Uterus (tissue), 2 donors: Measurements from ENCODE around the gene MCTP2.

Source experiments
- CTCF ChIP-seq, 4 experiments: fragments of 200-600 bp in 2 of 4; fragments of 450-650 bp in 2 of 4; sonication (generic) in 2 of 4; IDR thresholded peaks; one replicate each; pipeline ENCODE4 v1.5.1; 2016 to 2019; ENCODE audit warnings: antibody characterized with exemption in 4 of 4, mild to moderate bottlenecking in 2 of 4, moderate library complexity in 1 of 4
- POLR2A ChIP-seq, 2 donors: fragments of 450-650 bp; IDR thresholded peaks; one replicate each; pipeline ENCODE4 v1.6.1; 2016; ENCODE audit warnings: antibody characterized with exemption in 2 of 2, mild to moderate bottlenecking in 1 of 2, moderate library complexity in 1 of 2

- TF ChIP-seq CTCF (IDR thresholded peaks at IDR 0.05) (no peak), POLR2A (IDR thresholded peaks at IDR 0.05) (no peak)
These were observed 214.3 kb downstream of the MCTP2 start for GRCh38 chr15:94445566-94446160.
